Tibial artery (tissue), 4 donors: ENCODE results near the gene MB.
A peak's percentile ranks its signal among the peaks of the same experiment; 100 is the strongest.

Experiments used
- DNase-seq, 2 donors: peaks; one replicate each; pipeline ENCODE4 v3.0.0-alpha.2; 2019
- H3K27ac ChIP-seq, 2 donors: fragments of 200-600 bp; sonication (generic) in 1 of 2; 1 replicate in 1 of 2; 2 replicates in 1 of 2; pipeline ENCODE4 v1.5.1; 2018 to 2019; ENCODE audit warnings: mild to moderate bottlenecking in 1 of 2
- H3K27me3 ChIP-seq, 2 donors: fragments of 200-600 bp; sonication (generic) in 1 of 2; one replicate each; pipeline versions ENCODE4 v1.5.1 to v1.6.0; 2016 to 2019
- H3K36me3 ChIP-seq, 3 donors: fragments of 200-600 bp; sonication (generic) in 2 of 3; one replicate each; pipeline ENCODE4 v1.5.1; 2016 to 2019; ENCODE audit warnings: mild to moderate bottlenecking in 2 of 3
- H3K4me1 ChIP-seq, 4 donors: fragments of 200-600 bp; sonication (generic) in 2 of 4; 1 replicate in 3 of 4; 2 replicates in 1 of 4; pipeline ENCODE4 v1.5.1; 2016 to 2019
- H3K4me3 ChIP-seq, 2 donors: fragments of 200-600 bp; sonication (generic) in 1 of 2; 1 replicate in 1 of 2; 2 replicates in 1 of 2; pipeline ENCODE4 v1.5.1; 2018 to 2019; ENCODE audit warnings: mild to moderate bottlenecking in 2 of 2
- H3K9me3 ChIP-seq, 3 donors: fragments of 200-600 bp; sonication (generic) in 1 of 3; one replicate each; pipeline ENCODE4 v1.5.1; 2016 to 2019
- intact Hi-C: fragments of 100-400 bp; cut with DNase I; formaldehyde crosslinking; loops from one replicate; pipeline ENCODE4 v1.15.0; 2023; ENCODE audit warnings: low total_unique reads
- TF ChIP-seq, protein P1 (sequence below), 2 experiments: fragments of 200-600 bp in 1 of 2; fragments of 450-650 bp in 1 of 2; IDR thresholded peaks; one replicate each; pipeline ENCODE4 v1.5.1; 2017 to 2019; ENCODE audit warnings: antibody characterized with exemption in 2 of 2, mild to moderate bottlenecking in 1 of 2, moderate library complexity in 1 of 2

The MB gene

DNA sequence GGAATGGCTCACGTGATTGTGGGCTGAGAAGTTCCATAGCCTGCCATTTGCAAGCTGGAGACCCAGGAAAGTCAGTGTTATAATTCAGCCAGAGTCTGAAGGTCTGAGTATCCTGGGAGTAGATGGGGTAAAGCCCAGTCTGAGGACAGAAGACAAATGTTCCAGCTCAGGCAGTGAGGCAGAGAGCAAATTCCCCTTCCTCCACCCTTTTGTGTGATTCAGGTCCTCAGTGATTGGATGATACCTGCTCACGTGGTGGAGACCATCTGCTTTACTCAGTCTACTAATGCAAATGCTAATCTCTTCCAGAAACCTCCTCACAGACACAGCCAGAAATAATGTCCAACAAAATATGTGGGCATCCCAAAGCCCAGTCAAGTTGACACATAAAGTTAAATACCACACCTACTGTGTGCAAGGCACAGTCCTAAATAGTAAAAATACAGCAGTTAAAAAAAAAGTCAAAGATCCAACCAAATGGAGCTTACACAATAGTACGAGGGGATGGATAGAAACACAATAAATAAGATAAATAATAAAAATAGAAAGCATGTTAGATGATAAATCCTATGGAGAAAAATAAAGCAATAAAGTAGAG, 17.9 kb upstream of the MB start:
- peak in 1 of 2 donors; percentile 1 for DNase-seq
- Histone ChIP-seq H3K9me3 (no peaks in the 10 kb centered on the region), H3K36me3 (no peaks in the 10 kb centered on the region), H3K4me1 (peaks cover 0 to 27% (median 25%) of the 10 kb centered on the region in 4 donors), H3K27me3 (no peaks in the 10 kb centered on the region), H3K27ac (no peak overlapping the region), H3K4me3 (no peak overlapping the region)
- TF ChIP-seq, protein P1, sequence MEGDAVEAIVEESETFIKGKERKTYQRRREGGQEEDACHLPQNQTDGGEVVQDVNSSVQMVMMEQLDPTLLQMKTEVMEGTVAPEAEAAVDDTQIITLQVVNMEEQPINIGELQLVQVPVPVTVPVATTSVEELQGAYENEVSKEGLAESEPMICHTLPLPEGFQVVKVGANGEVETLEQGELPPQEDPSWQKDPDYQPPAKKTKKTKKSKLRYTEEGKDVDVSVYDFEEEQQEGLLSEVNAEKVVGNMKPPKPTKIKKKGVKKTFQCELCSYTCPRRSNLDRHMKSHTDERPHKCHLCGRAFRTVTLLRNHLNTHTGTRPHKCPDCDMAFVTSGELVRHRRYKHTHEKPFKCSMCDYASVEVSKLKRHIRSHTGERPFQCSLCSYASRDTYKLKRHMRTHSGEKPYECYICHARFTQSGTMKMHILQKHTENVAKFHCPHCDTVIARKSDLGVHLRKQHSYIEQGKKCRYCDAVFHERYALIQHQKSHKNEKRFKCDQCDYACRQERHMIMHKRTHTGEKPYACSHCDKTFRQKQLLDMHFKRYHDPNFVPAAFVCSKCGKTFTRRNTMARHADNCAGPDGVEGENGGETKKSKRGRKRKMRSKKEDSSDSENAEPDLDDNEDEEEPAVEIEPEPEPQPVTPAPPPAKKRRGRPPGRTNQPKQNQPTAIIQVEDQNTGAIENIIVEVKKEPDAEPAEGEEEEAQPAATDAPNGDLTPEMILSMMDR (IDR thresholded peaks at IDR 0.05): no peak
- intact Hi-C loops: no loop called here

DNA sequence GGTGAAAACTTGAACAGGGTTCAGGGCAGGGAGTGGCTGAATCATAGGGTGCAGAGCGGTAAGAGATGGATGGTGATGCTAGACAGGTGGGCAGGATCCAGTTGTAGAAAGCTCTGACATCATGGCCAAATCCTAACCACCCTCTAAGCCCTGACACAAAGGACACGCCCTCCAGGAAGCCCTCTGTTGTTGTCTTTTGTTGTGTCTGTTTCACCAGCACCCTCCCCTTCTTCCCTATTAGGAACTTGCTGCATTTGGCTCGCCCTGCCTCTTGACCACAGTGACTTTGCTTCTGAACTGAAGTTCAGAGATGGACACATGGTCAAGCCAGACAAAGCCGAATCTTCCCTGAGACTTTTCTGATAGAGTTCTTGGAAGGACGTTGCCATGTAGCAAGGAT, 16.9 kb upstream of the MB start:
- no peak overlapping the region for H3K27ac ChIP-seq
- H3K36me3 ChIP-seq: no peaks in the 10 kb centered on the region
- DNase-seq: peak in 1 of 2 donors; percentile 13
- TF ChIP-seq, protein P1 (IDR thresholded peaks at IDR 0.05): no peak
- intact Hi-C loops: no loop called here
- H3K4me3 ChIP-seq: no peak overlapping the region
- H3K4me1 ChIP-seq: peaks cover 0 to 35% (median 30%) of the 10 kb centered on the region in 4 donors
- no peaks in the 10 kb centered on the region for H3K27me3 ChIP-seq
- no peaks in the 10 kb centered on the region for H3K9me3 ChIP-seq

DNA sequence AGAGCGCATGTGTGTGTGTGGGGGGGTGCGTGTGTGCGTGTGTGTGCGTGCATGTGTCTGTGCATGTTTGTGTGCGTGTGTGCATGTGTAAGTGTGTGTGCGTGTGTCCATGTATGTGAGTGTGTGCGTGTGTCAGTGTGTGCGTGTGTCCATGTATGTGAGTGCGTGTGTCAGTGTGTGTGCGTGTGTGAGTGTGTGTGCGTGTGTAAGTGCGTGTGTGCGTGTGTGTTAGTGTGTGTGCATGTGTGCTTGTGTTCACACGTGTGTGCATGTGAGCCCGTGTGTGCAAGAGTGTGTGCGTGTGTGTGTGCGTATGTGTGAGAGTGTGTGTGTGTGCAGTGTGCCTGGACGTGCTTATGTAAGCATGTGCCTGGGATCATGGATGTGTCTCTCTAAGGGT, 16.4 kb upstream of the MB start:
- Histone ChIP-seq H3K36me3 (no peaks in the 10 kb centered on the region), H3K4me1 (peaks cover 0 to 32% (median 26%) of the 10 kb centered on the region in 4 donors), H3K9me3 (no peaks in the 10 kb centered on the region), H3K27ac (no peak overlapping the region), H3K4me3 (no peak overlapping the region), H3K27me3 (no peaks in the 10 kb centered on the region)
- DNase-seq: peak in 1 of 2 donors; percentile 21
- intact Hi-C loops: no loop called here
- TF ChIP-seq, protein P1 (IDR thresholded peaks at IDR 0.05): no peak

DNA sequence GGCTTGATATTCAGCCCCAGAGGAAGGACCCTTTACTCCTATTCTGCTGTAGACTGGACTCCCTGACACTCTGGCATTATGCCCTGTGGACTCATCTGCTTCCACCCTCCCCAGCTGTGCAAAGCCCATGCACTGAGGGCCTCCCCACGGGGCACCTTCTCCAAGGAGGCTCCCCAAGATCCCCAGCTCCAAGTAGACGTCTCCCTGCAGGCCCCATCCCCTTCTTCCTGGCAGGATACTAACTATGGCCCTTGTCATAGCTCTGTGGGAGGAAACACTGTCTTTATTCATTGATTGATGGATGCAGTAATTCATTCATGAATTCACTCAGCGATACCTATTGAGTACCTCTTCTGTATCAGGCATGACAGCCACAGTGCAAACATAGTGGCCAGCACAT, 15.8 kb upstream of the MB start:
- Histone ChIP-seq H3K4me1 (peaks cover 0 to 28% (median 21%) of the 10 kb centered on the region in 4 donors), H3K27me3 (no peaks in the 10 kb centered on the region), H3K36me3 (no peaks in the 10 kb centered on the region), H3K4me3 (no peak overlapping the region), H3K27ac (no peak overlapping the region), H3K9me3 (no peaks in the 10 kb centered on the region)
- TF ChIP-seq, protein P1 (IDR thresholded peaks at IDR 0.05): no peak
- intact Hi-C loops: no loop called here
- DNase-seq: peak in 1 of 2 donors; percentile 40

DNA sequence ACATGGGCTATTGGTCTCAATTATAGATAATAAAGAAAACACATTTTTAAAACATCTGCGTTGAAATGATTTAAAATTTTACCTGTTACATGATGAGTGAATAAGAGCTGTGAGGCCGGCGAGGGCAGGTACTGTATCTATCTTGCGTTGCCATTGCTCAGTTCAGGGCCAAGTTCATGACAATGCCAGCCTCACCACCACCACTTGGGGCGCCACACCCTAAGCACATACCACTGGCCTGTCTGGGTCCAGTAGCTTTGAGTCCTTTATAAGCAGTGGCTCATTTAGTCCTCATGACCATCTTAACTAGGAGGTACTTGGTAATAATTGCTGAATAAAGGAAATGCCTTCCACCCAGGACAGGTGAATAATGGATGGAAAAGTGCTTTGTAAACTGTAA, 14.5 kb upstream of the MB start:
- H3K27me3 ChIP-seq: no peaks in the 10 kb centered on the region
- intact Hi-C loops: no loop called here

More for the DNA sequence above, 14.5 kb upstream of the MB start:
- DNase-seq: peak in 1 of 2 donors; percentile 64
- Histone ChIP-seq H3K4me3 (no peak overlapping the region), H3K36me3 (no peaks in the 10 kb centered on the region), H3K9me3 (no peaks in the 10 kb centered on the region), H3K4me1 (peaks cover 0 to 27% (median 16%) of the 10 kb centered on the region in 4 donors), H3K27ac (no peak overlapping the region)
- TF ChIP-seq, protein P1 (IDR thresholded peaks at IDR 0.05): peak in 1 of 2 experiments; percentile 18
